M059J (cell line): Measurements from ENCODE around the gene AMIGO3. TPM values are rescaled to one million over a fixed set of nuclear protein-coding genes. Genes with fewer than 3 reads are reported as not detected.
"Not testable (repeated sequence)": the region's sequence is repeated elsewhere in the genome, so short reads cannot be mapped to it uniquely, and the experiment has no call there.

Experiments used
- DNase-seq: peaks from one replicate; pipeline ENCODE4 v3.0.0-alpha.2; 2012; ENCODE audit warnings: low read depth
- total RNA-seq: library from RNA; depleted of rRNA; stranded (reverse); fragments of >200 nt; shearing (Covaris generic); gene quantifications from 2 replicates; pipeline ENCODE4 v1.2.3, GENCODE V29; 2014

AMIGO3 gene
- total RNA-seq, 1 experiment from 2014 or later, result 5.5 TPM

DNA sequence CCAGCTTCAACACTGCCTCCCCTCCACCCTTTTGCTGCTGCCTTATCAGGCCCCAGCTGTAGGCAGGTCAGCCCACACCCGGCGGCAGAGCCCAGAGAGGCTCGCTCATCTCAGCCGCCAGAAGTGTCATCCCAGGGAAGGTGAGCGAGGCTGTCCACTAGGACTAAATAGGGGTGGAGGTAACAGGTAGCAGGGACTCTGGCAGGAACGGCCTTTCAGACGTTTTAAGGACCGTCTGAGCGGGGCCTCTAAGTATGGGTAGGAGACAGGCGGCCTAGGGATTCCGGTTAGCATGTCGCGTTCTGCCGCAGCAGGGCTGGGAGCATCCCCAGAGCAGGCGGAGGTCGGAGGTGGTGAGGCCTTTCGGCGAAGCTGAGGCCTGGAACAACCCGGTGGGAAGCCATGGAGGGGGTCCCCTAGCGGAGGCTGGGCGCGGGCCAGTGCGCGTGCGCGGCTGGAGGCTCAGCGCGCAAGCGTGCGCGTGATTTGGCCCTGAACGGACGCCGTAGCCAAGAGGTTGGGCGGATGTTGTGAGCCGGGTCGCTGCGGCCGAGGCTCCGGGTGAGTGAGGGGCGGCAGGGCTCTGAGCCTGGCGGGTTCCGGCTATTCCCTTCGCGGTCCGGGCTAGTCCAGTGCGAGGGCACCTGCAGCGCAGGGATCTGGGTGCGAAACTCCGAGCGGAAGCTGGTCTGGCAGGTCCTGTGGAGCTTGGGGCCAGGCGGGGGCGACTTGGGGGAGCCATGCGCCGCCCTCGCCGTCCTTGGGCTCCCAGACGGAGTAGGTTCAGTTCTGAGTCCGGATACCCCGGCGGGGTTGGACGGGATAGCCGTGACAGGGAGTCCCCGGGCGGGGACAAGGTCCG, 30.2 kb downstream of the AMIGO3 start, which contains the start of the genes MST1 and RNF123:
Gene MST1, minus strand, starts transcription at position 429 of the 862 bp plus-strand sequence. CDS start 783 bp downstream, outside the sequence.
Gene RNF123, plus strand, starts transcription at position 512 of the 862 bp plus-strand sequence. CDS start 1,609 bp downstream, outside the sequence.
- peak; percentile 76 for DNase-seq

GRCh38 chr3:49688338-49689045, 31.0 kb downstream of the AMIGO3 start:
- DNase-seq, result not testable (repeated sequence)

GRCh38 chr3:49687424-49687795, 32.1 kb downstream of the AMIGO3 start:
- DNase-seq, result not testable (repeated sequence)

- DNase-seq, result peak; percentile 47
Observed at GRCh38 chr3:49686769-49687423, 32.6 kb downstream of the AMIGO3 start.

GRCh38 chr3:49686346-49686745, 33.1 kb downstream of the AMIGO3 start:
- not testable (repeated sequence) for DNase-seq

DNA sequence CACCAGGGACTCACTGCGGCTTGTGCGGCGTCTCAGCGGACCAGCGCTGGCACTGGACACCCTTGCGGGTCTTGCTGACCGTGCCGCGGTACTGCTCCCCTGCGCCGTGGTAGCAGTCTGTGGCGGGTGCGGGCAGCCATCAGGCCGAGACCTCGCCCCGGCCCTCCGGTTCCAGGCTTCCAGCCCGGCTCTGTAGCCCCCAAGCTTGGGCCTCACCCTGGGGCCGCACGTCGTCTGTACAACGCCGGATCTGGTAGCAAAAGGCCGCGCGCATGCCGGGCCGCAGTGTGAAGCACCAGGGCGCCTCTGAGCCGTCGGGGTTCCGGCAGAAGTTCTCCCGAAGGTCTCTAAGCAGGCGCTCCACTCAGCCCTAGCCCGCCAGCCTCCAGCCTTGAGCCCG, 33.6 kb downstream of the AMIGO3 start:
- not testable (repeated sequence) for DNase-seq

- DNase-seq, result not testable (repeated sequence)
Observed at GRCh38 chr3:49685103-49685502, 34.4 kb downstream of the AMIGO3 start.

DNA sequence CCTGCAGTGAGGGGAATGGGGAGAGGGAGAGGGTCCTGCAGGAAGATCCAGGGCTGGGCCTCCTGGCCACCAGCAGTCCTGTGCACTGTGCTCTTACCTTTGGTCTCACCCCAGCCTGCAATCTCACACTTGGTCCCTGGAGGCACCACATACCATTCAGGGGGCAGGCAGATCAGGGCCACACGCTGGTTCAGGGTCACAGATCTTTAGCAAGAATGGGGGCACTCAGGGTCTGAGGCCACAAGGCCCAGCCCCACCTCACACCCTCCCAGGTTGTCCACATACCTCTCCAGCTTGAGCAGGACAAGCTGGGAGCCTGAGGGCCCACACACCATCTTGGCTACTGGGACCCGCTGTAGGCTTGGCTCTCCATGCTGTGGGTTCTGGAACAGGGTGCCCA, 35.0 kb downstream of the AMIGO3 start:
- not testable (repeated sequence) for DNase-seq

DNA sequence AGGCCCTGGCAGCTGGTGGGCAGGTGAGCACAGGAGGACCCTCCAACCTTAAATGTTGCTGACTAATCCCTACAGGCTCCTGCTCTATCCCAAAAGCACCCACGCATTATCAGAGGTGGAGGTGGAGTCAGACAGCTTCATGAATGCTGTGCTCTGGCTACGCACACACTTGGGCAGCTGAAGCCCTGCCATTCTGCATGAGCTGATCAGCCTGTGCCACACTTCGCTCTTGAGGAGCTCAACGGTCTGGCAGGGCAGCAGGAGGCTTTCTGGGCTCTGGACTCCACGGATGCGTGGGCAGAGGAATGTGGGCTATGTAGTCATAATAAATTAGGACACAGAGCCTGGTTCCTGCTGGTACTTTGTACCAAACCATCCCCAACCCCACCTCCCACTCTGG, 36.3 kb downstream of the AMIGO3 start:
- no peak for DNase-seq

DNA sequence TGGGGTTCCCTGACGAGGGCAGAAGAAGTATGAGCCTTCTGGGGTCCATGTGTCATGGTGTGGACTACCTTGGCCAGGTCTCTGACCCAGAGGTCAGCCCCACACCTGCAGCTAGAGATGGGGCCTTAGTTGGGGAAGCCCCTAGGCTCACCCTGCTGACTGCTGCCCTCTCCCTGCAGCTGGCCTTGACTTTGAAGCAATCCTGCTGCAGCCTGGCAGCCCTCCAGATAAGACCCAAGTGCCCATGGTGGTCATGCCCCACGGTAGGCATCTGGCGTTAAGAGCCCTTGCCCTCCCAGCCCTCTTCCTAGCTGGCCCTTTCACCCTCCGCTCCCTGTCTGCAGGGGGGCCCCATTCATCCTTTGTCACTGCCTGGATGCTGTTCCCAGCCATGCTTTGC, 37.9 kb downstream of the AMIGO3 start:
- DNase-seq, result no peak

DNA sequence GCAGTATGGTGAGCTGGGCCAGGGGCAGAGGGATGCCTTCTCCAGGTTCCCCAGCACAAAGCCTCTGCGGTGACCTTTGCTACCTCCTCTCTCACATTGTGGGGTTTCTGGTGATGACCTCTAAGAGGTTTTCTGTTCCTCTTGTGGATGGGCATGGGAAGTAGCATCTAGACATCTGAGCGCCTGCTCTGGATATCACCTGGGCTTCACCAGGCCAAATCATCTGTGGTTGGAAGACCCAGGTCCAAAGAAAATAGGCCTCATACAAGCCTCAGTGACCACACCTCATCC, 38.3 kb downstream of the AMIGO3 start:
- DNase-seq, result no peak

DNA sequence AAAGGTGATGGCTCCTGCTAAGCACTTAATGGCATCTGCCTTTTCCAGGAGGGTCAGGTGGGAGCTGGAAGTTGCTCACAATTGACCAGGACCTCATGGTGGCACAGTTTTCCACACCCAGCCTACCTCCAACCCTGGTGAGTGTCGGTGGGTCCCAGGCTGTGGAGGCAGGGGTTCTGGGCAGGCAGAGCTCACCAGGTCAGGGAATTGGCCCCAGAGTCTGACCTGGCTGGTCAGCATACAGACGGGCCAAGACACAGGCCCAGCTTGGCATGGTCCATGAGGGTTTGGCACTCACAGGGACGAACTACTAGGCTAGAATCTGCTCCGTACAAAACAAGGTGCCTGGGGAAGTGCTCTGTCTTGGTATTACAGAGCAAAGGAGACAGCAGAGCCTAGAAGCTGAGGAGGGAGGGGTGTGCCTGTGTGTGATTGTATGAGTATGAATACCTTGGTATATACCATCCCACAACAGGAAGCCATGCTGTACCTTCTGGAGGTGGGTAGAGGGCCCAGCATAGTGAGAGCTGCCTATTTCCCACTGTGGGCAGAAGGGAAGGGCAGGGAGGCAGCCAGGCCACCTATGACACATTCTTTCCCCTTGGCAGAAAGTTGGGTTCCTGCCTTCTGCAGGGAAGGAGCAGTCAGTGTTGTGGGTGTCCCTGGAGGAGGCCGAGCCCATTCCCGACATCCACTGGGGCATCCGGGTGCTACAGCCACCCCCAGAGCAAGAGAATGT, 38.8 kb downstream of the AMIGO3 start:
- DNase-seq, result no peak

DNA sequence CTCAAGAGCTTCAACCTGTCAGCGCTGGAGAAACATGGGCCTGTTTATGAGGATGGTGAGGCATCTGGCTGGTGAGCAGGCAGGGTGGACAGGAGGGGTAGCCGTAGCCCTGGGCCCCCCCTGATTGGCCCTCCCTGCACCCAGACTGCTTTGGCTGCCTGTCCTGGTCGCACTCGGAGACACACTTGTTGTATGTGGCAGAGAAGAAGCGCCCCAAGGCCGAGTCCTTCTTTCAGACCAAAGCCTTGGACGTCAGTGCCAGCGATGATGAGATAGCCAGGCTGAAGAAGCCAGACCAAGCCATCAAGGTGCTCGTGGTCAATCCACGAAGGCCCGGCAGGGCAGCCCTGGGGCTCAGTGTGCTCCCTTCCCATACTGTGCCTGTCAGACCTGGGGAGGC, 43.6 kb downstream of the AMIGO3 start:
- DNase-seq, result no peak

- DNase-seq, result no peak
Observed at GRCh38 chr3:49674497-49674983, 44.9 kb downstream of the AMIGO3 start.

DNA sequence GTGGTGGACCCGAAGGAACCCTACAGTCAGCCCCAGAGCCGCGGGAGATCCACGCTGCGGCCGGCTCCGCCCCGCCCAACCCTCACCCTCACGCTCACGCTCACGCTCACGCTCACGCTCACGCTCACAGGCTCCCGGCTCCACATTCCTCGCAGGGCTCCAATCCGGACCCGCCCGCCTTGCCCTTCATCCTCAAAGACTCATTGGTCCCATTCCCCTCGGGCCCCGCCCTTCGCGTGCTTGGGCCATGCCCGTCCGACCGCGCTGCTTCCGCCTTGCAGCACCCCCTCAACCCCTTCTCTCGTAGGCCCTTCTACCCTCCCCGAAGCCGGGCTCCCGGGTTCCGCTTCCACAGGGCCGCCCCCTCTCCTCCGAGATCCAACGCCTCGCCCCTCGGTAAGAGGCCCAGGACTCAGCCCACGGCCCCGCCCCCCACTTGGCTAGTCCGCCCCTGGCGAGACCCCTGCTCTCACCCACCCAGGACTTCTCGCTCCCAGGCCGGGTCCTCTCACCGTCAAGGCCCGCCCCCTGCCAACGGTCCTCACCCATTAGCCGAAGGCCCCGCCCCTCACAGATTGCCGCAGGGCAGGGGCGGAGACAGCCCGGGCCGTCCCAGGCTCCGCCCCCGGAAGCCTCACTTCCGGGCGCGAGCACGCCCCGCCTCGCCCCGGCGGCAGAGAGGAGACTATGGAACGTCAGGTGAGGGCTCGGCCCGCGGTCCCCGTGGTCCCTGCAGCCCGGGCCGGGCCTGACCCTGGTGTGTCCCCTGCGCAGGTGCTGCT, 45.6 kb downstream of the AMIGO3 start, which contains the start of gene APEH:
Gene APEH, plus strand, starts transcription at position 637 of the 782 bp plus-strand sequence. Its CDS starts 51 bp downstream, at position 688.
- peak; percentile 97 for DNase-seq

DNA sequence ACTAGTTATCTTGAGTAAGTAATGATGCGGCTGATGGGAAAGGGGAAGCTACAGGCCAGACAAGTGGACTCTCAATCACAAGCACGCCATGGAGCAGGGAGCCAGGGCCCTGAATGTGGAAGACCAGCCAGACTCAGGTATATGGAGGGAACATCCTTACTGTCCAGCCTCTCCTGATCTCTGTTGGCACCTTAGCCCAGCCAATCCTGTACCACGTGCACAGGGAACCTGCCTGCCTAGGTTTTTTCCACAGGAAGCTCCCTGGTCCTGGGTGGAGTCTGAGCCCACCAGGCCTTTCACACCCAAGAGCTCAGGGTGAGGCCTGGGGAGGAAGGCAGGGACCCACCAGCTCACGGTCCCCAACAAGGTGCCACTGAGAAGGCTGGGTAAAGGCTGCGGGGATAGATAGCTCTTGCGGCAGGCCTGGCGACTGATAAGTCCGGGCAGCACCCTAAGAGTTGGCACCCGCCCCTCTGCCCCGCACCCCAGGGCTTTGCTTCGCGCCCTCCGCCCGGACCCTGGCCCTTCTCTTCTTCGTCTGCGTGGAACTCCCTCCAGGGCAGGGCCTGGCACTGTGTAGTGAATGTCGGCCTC, 46.3 kb downstream of the AMIGO3 start:
- DNase-seq, result peak; percentile 13

DNA sequence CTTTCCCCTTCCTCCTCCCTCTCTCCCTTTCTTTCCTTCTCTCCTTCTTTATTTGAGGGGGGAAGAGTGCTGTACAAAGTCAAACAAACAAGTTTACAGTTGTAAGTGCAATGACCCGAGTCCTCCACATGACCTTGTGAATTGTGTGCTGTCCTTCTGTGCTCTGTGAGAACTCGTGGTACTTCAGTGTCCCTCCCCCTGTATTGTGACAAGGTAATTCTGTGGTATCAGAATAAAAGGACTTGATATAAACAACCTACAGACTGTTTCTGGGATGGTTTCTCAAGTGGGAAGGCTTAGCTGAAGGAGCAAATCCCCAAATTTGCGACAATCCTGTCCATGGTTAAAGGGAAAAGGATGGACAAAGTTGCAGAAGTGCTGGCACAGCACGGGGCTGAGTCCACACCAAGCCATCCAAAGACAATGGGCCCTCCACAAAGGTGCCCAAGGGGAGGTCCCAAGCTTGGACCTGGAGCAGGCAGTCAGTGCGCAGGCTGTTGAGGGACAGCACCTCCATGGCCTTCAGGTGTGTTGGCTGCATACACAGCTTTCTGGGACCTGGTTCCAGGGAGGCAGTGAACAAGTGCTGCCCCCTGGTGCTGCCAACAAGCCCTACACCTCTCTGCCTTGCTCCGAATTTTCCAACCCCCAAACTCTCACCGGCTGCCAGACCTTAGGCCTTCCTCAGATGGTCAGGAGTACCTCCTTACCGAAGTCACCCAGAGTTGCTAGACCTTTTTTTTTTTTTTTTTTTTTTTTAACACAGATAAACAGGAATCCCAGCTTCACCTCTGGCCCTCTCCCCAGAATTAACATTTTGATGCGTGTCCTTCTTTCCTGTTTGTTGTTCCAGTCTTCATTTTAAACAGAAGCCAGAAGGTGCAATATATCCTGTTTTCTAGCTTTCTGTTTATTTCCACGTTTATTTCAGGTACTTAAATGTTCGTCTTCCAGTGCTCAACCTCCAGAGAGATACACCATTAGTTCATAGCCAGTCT, 47.9 kb downstream of the AMIGO3 start:
- peak; percentile 52 for DNase-seq

DNA sequence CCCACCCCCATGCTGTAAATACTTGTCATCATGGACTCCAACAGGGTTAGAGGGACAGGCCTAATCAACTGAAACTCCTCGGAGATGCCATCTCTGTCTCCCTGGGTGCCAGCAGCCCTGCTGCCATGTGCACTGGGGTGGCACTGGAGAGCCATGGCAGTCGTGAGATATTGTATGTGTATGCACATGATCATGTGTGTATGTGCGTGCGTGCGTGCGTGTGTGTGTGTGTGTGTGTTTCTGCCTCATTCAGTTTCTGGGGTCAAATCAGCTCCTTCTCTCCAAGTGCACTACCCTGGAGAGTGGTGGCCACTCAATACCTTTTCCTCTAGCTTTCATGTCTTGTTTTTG, 48.6 kb downstream of the AMIGO3 start:
- DNase-seq, result no peak

- no peak for DNase-seq
Observed at GRCh38 chr3:49669352-49669751, 50.1 kb downstream of the AMIGO3 start.
